HG03108 (cell line): Measurements from ENCODE around the gene SETD6.

ENCODE experiments used
- ATAC-seq: cut with Tn5 transposase; IDR thresholded peaks from one replicate; pipeline ENCODE4 v1.9.1; 2021; ENCODE audit warnings: moderate library complexity; ENCODE audit not compliant: unreplicated experiment

The SETD6 gene

DNA sequence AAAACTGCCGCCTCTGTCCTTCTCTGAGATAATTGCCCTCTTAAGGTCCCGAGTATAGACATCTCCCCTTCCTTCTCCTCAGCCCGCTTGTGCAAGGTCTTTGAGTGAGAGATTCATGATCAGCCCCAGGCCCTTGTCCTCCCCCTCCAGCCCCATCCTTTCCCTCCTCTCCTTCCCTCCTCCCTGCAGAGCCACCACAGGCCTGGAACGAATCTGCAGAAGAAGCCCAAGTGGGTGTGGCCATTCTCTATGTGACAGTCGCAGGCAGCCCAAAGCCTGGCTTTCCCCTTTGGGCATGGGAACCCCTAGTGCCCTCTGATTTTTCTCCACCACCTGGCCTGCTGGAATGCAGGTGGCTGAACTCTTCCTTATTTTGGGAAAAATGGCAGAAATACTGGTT, 22.6 kb upstream of the SETD6 start:
- ATAC-seq, result no peak

DNA sequence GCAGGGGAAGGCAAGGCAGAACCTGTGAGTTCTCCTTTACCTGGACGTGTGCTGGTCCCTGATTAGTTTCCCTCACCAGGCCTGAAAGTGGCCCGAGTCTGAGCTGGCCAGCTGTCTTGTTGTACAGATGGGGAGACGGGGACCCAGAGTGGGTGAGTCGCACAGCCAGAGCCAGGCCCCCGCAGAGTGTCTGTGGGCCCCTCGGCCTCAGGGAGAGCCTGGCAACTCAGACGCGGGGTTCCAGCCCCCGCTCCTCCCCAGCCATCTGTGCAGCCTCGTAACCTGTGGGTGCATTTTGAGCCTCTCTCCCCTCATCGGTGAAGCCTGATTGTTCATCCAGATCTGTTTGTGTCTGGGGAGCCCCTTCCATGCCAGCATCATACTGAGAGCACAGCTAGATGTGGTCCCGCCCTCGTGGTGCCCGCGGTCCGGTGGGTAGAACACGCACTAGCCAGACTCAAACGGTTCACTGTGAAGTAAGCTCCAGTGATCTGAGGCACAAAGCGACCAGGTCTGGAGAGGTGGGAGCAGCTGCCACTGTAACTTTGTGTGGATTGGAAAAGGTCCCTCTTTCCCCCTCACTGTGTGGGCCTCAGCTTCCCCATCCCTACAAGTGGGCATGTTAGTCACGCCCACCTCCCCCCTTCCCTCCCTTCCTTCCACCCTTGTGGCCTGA, 21.4 kb upstream of the SETD6 start:
- no peak for ATAC-seq

DNA sequence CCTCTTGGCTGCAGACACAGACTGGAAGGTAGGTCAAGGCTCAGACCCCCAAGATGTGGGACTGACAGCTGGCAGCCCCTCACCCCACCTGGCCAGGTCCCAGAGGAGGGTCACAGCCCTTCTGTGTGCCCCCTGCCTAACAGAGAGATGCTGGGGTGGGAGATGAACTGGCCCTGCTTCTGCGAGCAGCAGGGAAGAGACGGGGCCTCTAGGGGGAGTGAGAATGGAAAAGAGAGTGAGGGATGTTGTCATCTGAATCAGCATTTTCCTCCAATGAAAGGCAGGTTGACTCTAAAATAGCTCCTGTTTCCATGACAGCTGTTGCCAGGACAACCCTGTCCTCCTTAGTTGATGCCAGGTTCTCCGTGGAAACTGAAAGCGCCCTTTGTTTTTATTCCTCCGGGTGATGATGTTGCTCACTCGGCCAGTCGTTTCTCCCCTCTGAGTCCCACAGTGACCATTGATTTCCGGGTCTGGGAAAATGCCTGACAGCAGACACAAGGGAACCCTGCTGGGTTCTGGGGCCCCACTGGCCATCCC, 20.3 kb upstream of the SETD6 start:
- ATAC-seq, result peak; percentile 53

DNA sequence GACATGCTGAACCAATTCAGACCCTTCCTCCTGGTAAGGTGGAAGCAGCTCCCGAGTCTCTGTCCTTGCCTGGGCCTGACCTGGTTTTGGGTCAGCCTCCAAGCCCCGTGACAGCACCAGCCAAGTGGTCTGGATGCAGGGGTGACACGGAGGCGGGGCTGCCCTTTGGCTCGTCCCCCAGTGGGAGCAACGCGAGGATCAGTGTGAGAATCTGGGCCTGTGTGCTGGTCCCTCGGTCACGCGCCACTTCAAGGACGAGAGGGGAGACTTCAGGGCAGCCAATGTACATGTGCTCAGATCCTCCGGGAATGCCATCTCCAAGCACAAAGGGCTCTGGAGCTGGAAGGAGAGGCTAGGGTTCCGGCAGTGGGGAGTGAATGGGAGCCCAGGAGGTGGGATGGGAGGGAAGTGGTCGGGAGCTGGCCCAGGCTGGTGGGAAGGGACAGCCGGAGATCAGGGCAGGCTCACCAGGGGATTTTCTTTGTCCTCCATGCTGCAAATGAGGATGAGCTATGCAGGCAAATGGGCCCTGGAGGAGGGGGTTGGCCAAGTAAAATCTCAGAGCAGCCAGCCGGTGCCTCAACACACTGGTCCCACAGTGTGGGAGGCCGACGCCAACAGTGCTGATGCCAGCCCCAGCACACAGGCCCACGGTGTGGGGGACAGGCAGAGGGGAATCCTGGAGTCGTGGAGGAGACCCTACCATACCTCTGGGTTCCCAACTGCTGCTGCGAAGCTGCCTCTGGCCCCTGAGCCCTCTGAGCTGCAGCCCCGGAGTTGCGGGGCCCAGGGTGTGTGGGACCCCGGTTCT, 19.6 kb upstream of the SETD6 start:
- ATAC-seq, result no peak

DNA sequence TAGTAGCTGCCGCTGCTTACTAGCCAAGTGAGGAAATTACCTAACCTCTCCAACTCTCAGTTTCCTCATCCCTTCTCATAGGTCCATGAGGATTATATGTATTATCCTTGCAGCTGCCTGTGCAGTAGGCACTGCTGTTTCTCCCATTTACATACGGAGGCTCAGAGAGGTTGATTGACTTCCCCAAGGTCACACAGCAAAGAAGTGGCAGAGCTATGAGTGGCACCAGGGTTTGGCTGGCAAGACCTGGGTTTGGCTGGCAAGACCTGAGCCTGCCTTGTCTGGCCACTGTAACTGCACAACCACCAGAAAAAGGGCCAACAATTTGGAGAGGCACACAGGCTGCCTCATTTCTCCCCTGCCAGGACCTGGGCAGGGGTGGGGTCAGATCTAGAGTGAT, 17.8 kb upstream of the SETD6 start:
- ATAC-seq, result no peak

DNA sequence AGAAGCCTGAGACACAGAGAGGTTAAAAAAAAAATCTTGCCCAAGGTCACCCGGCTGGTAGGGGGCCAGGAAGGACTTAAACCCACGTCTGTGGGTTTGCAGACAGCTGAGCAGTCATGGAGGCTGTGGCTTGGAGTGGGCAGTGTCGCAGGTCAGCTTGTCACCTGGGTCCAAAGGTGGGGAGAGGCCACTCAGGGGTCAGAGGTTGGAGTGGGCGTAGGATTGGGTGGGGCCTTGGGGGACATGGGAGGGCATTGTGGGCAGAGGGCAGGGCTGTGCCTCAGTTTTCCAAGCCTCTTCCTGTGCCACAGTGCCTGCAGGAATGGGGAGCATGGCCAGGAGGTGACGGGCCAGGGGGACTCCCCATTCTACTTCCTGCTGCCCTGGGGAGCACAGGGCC, 17.4 kb upstream of the SETD6 start:
- ATAC-seq, result no peak

DNA sequence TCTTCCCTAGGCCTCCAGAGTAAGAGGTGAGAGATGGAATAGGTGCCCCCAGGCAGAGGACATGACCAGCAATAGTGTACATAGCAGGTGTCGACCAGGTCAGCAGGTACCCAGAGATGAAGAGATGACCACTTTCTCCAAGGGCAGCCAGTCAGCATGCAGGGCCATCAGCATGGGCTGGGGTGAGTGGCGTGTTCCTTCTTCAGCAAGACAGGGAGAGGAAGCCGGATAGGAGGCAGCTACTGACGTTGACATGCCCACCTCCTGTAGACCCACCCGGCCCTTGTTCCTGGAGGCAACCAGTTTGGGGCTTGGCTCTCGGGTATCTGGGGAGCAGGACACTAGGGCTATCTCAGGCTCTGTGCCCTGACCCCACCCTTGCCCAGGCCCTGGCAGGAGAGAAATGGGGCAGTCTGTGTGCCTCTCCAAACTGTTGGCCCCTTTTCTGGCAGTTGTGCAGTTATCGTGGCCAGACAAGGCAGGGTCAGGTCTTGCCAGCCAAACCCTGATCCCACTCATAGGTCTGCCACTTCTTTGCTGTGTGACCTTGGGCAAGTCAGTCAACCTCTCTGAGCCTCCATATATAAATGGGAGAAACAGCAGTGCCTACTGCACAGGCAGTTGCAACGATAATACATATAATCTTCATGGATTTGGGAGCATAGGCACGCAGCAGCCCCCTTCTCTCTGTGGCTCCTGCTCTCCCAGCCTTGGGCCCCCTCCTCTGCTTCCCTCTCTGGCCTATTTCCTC, 16.8 kb upstream of the SETD6 start:
- ATAC-seq, result no peak

DNA sequence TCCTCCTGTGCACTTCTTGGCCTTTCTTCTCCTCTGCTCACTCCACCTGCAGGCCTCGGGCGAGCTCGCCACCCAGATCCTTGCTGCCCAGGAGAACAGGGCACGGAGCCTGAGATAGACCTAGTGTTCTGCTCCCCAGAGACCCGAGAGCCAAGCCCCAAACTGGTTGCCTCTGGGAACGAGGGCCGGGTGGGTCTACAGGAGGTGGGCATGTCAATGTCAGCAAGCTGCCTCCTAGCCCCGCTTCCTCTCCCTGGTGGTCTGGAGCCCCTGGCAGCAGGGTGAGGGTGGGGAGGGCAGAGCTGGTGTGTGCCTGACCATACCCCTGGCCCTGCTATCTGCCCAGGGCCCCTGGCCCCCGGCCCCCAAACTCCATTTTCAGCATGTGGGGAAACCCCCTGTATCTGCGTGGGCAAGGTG, 16.2 kb upstream of the SETD6 start:
- ATAC-seq, result no peak

DNA sequence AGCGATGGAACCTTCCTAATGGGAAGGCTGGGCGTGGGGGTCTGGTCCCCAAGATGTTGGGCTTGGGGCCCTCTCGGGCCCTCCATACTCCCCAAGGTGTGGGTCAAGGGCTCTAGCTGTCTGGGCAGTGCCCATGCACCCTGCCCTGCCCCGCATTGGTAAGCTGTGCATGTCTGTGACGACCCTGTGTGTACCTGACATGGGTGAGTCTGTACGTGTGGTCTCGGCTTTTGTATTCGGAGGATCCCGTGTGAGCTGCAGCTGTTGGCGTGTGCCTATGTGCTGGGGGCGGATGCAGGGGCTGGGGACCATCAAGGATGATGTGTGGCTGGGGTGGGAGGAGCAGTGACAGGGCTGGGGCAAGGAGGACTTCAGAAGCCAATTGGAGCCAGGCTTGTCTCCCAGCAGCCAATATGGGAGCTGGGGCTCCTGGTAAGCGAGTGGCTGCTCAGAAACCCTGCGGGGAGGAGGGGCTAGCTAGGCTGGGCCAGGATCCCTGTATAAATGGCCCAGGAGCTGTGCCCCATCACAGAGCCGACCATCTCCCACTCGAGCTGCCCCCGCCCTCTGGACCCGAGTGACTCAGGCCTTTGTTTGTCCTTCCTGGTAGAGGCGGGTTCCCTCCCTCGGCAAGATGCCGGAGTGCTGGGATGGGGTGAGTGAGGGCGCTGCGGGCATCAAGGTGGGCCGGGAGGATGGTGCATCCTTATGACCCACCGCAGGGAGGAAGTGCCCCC, 15.5 kb upstream of the SETD6 start, which contains the start of gene NDRG4:
Gene NDRG4 (plus strand): TSS at position 529 of the 737 bp plus-strand sequence. CDS start 106 bp downstream, at position 635.
- no peak for ATAC-seq

DNA sequence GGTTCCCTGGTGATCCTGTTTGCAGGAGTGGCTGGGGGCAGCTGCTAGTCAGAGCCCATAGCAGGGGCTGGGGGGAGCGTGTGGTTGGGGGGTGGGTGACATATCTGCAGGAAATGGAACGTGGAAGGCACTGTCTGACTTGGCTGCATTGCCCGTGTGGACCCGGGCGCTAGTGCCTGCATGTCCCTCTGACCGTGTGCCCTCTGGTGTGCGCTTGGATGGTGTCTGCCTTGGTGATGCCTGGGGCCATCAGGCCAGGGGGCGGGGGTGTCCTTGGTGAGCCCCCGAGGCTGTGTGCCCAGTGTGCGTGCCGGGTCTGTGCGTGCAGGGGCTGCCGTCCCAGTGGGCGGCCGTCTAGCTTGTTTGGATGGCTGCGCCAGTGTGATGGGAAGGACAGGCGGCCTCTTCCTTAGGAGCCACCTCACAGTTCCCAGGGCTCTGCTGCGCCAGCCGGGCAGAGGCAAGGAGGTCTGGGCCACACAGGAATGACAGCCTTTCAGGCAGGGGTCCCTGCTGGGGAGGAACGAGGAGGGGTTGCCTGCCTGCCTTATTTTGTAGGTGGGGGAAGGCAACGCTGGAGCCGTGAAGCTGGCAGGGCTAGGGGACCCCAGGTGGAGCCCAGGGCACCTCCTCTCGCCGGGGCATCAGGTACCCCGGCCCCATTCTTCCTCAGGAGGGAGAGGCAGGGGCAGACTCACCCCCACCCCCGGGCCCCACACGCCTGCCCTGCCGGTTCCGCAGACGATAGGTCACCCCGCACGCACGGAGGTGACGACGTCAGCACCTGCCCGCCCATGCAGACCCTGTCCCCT, 14.7 kb upstream of the SETD6 start:
- ATAC-seq, result no peak

DNA sequence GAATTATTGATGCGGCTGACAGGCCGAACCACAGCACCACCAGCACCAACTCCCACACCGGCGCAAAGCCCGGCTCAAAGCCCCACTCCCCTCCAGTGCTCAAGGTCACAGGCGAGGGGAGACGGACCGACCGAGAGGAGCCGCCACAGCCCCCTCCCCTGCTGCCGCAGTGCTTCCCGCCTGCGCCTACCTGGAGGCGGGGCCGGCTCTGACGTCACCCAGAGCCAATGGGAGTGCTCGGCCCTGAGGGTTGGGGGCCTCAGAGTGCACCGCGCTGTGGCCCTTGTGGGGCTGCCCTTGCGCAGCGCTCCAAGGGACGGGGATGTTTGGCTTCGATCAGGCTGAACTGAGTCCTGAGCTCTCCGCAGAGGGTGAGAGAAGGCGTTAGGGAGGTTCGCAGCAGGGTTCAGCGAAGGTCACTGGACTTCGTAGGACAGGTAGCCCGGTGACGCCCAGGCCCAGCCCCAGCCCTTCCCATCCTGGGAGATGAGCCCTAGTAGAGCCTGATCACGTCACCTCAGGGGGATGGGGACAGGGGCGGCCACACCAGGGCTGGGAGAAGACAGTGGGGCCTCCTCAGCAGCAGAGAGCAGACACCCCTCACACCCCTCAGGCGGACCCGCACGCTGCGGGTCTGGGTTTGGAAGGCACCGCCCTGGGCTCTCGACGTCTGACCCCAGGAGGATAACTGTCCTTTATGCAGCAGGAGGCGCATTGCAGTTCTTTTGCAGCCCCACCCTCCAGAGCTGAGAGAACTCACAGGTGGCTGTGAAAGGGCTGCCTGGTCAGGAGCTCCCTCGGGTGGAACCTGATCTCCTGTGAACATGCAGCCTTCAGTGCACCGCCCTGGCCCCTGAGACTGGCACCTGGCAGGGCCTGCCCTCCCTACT, 13.8 kb upstream of the SETD6 start:
- ATAC-seq, result no peak

DNA sequence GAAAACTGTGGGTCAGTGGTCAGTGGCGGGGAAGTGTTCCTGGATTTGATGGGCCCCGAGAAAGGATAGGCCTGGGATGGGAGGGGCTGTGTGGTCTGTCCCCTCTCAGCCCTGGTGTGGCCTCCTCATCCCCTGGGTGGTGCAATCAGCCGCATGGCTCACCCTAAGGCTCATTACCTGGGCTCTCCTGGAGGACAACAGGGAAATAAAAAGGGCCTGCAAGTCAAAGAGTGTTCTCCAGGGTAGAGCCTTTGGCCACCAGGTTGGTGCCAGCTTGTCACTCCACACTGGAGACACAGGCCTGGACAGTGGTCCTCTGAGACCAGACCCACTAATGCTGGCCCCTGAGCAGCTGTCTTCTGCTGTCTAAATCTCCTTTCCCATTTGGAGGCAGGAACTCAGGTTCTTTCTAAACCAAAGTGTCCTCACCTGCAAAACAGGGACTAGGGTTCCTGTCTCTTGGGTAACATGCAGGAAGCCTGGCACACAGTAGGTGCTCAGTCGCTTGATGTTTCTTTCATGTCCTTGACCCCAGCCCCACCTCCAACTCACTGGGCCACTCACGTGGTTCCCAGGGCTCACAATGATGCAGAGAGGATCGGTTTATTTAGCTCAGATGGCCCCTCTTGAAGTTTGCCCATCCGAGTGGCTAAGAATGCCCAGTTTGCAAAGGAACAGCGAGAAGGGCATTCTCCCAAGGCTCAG, 12.9 kb upstream of the SETD6 start:
- ATAC-seq, result no peak

DNA sequence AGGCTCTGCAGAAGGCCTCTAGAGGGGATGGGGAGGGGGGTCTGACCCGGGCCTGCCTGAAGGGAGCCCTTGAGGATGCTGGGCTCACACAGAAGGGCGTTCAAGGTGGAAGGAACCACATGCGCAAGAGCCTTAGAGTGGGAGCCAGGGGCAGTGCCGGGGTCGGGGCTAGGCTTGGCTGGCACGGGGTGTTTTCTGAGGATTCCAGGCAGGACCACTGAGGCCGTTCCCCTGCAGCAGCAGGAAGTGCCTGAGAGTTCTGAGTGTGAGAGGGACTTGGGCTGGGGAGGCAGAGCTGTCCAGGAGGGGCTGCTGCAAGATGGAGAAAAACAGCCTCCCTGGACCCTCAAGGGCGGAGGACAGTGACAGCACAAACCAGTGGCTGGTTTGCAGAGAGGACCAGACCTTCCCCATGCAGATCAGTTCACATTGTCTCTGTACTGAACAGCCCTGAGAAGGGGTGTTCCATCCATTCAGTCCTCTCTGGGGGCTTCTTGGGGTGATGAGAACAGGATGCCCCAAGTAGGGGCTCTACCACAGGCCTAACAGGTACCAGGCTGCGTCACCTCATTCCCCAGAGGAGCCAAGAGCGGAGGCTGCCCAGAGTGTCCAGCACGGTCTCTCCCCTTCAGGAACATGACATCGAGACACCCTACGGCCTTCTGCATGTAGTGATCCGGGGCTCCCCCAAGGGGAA, 12.0 kb upstream of the SETD6 start:
- ATAC-seq, result no peak

DNA sequence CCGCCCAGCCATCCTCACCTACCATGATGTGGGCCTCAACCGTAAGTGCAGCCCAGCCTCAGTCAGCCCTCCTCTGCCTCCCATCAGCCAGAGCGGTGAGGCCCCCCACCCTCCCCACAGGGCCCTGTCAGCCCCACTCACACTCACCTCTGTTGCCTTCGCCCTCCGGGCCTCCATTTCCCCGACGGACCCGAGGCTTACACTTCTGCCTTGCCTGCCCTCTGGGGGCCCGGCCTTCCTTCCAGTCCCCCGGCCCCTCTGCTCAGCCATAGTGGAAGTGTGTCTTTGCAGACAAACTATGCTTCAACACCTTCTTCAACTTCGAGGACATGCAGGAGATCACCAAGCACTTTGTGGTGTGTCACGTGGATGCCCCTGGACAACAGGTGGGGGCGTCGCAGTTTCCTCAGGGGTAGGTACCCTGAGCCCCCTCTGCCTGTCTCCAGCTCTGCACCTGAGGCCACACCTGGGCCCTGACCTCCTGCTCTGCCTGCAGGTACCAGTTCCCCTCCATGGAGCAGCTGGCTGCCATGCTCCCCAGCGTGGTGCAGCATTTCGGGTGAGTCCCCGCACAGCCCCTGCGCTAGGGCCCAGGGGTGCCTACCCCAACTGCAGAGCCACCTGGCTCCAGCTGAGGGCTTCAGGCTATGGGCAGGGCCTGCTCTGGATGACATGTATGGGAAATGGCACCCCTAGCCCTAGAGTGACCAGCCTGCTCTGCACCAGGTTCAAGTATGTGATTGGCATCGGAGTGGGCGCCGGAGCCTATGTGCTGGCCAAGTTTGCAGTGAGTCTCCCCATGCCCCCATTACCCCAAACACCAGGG, 11.2 kb upstream of the SETD6 start:
- no peak for ATAC-seq

DNA sequence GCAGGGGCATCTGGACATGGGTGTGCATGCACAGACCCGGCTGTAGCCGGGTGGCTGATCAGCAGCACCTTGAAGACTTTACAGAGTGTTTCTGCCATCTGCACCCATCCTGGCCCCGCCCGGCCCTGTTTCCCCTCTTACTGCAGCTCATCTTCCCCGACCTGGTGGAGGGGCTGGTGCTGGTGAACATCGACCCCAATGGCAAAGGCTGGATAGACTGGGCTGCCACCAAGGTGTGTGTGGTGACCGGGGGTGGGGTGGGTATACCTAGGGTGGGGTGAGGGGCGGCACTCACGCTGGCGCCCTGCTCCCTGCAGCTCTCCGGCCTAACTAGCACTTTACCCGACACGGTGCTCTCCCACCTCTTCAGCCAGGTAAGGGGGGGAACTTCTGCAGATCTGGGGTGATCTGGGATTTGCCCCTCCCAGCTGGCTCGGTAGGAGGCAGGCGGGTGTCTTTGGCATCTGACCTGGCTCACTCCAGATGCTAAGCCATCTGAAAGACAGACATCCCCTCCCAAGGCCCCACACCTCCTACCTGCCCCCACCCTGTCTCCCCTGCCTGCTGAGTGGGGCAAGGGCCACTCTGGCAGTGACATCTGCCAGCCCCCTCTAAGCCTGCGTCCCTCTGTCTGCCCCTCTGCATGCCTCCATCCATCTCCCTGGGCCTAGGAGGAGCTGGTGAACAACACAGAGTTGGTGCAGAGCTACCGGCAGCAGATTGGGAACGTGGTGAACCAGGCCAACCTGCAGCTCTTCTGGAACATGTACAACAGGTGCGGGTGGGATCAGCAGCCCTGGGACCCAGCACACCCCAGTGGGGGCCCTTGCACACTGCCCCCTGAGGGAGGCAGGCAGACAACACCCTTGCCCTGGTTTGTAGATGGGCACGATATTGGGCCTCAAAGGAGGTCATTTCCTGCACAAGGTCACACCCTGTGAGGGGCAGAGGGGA, 8.8 kb upstream of the SETD6 start:
- no peak for ATAC-seq
